GM10266 (cell line): ENCODE measurements around the gene RIGI.

ENCODE experiments used
- DNase-seq: peaks from one replicate; pipeline ENCODE4 v3.0.0; 2012; ENCODE audit errors: extremely low spot score
- CTCF ChIP-seq: IDR thresholded peaks from 2 replicates; pipeline ENCODE4 v1.5.1; 2012; ENCODE audit warnings: mild to moderate bottlenecking, low read depth; ENCODE audit not compliant: control insufficient read depth, insufficient read depth; ENCODE audit errors: missing control alignments

RIGI gene

DNA sequence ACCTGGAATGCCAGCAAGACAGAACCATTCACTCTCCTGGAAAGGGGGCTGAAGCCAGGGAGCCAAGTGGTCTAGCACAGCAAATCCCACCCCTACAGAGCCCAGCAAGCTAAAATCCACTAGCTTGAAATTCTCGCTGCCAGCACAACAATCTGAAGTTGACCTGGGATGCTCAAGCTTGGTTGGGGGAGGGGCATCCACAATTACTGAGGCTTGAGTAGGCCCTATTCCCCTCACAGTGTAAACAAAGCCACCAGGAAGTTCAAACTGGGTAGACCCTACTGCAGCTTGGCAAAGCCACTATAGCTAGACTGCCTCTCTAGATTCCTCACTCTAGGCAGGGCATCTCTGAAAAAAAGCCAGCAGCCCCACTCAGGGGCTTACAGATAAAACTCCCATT lies 17.3 kb downstream of the RIGI start:
- no peak for TF ChIP-seq CTCF

GRCh38 chr9:32503008-32503407 lies 23.0 kb downstream of the RIGI start:
- no peak for DNase-seq
- TF ChIP-seq CTCF, result no peak

More for the DNA sequence above, 17.3 kb downstream of the RIGI start:
- DNase-seq, result no peak

DNA sequence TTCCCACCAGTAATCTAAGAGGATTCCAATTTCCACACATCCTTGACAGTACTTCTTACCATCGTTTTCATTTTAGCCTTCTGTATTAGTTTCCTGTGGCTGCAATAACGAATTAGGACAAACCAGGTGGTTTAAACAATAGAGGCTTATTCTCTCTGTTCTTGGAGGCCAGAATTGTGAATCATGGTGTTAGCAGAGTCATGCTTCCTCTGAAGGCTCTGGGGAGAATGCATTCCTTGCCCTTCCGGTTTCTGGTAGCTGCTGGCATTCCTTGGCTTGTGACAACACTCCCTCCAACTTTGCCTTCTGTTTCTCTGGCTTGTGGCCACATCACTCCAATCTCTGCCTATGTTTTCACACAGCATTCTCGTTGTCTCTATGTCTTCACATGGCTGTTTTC lies 23.5 kb downstream of the RIGI start:
- no peak for TF ChIP-seq CTCF
- no peak for DNase-seq

GRCh38 chr9:32501868-32502267 lies 24.1 kb downstream of the RIGI start:
- no peak for DNase-seq
- TF ChIP-seq CTCF, result no peak

GRCh38 chr9:32500768-32501167 lies 25.2 kb downstream of the RIGI start:
- no peak for DNase-seq
- TF ChIP-seq CTCF, result no peak

DNA sequence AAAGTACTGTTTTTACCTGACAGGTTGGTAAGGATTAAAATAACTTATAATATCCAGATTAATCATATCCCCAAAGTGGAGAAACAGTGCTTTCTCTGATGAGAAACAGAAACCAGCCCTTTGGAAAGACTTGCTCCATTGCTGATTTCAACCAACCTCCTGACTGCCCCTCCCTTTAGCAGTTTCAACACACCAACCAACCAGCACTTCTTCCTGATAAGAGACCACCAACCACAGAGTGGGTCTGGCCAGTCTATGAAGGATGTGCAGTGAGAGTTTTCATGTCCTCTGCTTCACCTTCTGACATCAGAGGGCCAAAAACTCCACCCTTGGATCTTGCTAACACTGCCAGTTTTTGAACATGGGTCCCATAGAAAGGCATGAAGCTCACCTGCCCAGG lies 28.1 kb downstream of the RIGI start:
- no peak for DNase-seq
- TF ChIP-seq CTCF, result no peak

DNA sequence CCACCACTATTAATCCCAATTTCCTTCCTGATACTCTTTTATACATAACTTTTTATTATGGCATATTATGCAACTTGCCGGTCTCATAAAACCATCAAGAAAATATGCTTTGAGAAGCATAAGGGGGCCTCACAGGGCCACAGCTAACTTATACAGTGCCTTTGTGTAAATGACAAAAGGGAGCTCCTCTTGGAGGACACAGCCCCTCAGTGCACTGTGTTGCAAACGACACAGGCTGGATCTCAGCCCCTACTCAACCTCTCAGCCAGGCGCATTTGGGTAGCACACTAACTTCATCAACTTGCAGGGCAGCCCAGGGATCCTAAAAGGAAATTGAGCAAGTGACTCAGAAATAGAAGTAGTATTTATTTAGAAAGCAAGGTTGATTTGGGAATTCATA lies 35.4 kb downstream of the RIGI start:
- no peak for TF ChIP-seq CTCF
- DNase-seq, result no peak
